DND-41 (cell line): ENCODE results near the gene GPR137.

Experiments used
- ATAC-seq: fragments of 200-7000 bp; cut with Tn5 transposase; 3 replicates; pipeline ENCODE4 v1.9.1; 2021; ENCODE audit warnings: low read depth; ENCODE audit not compliant: insufficient read depth
- DNase-seq: peaks from one replicate; pipeline ENCODE4 v3.0.0-alpha.2; 2020
- H2AFZ ChIP-seq: 2 replicates; pipeline ENCODE4 v1.6.0; 2012; ENCODE audit warnings: low read depth, low read length
- H3K27ac ChIP-seq: 2 replicates; pipeline ENCODE4 v1.5.1; 2012; ENCODE audit warnings: low read length, inconsistent platforms
- H3K27me3 ChIP-seq: fragments of 200-600 bp; sonication (generic); 2 replicates; pipeline ENCODE4 v1.6.0; 2012; ENCODE audit warnings: low read length, mild to moderate bottlenecking, inconsistent platforms; ENCODE audit not compliant: insufficient read depth, poor library complexity
- H3K36me3 ChIP-seq: 2 replicates; pipeline ENCODE4 v1.5.1; 2012; ENCODE audit warnings: low read length, inconsistent platforms; ENCODE audit not compliant: insufficient read depth
- H3K4me1 ChIP-seq: 2 replicates; pipeline ENCODE4 v1.5.1; 2012; ENCODE audit warnings: mild to moderate bottlenecking, low read length; ENCODE audit not compliant: insufficient read depth
- H3K4me2 ChIP-seq: 2 replicates; pipeline ENCODE4 v1.6.0; 2012; ENCODE audit warnings: mild to moderate bottlenecking, moderate library complexity, low read length, inconsistent platforms; ENCODE audit not compliant: insufficient read depth
- H3K4me3 ChIP-seq, 2 experiments: fragments of 200-600 bp in 1 of 2; shearing (Covaris generic) in 1 of 2; 2 replicates each; pipeline ENCODE4 v1.5.1; 2012 to 2016; ENCODE audit warnings: inconsistent platforms in 2 of 2, low read length in 2 of 2, mild to moderate bottlenecking in 2 of 2, low read depth in 1 of 2, moderate library complexity in 1 of 2
- H3K79me2 ChIP-seq: 2 replicates; pipeline ENCODE4 v1.6.0; 2012; ENCODE audit warnings: low read length, inconsistent platforms; ENCODE audit not compliant: insufficient read depth
- H3K9ac ChIP-seq: 2 replicates; pipeline ENCODE4 v1.6.0; 2012; ENCODE audit warnings: low read depth, mild to moderate bottlenecking, inconsistent platforms, low read length, moderate library complexity
- H3K9me3 ChIP-seq: 2 replicates; pipeline ENCODE4 v1.5.1; 2012; ENCODE audit warnings: low read length, moderate library complexity, mild to moderate bottlenecking, inconsistent platforms; ENCODE audit not compliant: insufficient read depth, severe bottlenecking
- H4K20me1 ChIP-seq: 2 replicates; pipeline ENCODE4 v1.6.0; 2012; ENCODE audit warnings: low read length; ENCODE audit not compliant: insufficient read depth
- EZH2 ChIP-seq: IDR thresholded peaks from 3 replicates; pipeline ENCODE4 v1.6.1; 2012; ENCODE audit warnings: borderline replicate concordance, low read depth, mild to moderate bottlenecking, moderate library complexity, low read length, inconsistent platforms; ENCODE audit not compliant: severe bottlenecking
- TF ChIP-seq, protein P1 (sequence below): IDR thresholded peaks from 2 replicates; pipeline ENCODE4 v1.5.1; 2012; ENCODE audit warnings: borderline replicate concordance, low read length, moderate library complexity, mild to moderate bottlenecking; ENCODE audit not compliant: poor library complexity, severe bottlenecking; ENCODE audit errors: extremely low read depth

The GPR137 gene

DNA sequence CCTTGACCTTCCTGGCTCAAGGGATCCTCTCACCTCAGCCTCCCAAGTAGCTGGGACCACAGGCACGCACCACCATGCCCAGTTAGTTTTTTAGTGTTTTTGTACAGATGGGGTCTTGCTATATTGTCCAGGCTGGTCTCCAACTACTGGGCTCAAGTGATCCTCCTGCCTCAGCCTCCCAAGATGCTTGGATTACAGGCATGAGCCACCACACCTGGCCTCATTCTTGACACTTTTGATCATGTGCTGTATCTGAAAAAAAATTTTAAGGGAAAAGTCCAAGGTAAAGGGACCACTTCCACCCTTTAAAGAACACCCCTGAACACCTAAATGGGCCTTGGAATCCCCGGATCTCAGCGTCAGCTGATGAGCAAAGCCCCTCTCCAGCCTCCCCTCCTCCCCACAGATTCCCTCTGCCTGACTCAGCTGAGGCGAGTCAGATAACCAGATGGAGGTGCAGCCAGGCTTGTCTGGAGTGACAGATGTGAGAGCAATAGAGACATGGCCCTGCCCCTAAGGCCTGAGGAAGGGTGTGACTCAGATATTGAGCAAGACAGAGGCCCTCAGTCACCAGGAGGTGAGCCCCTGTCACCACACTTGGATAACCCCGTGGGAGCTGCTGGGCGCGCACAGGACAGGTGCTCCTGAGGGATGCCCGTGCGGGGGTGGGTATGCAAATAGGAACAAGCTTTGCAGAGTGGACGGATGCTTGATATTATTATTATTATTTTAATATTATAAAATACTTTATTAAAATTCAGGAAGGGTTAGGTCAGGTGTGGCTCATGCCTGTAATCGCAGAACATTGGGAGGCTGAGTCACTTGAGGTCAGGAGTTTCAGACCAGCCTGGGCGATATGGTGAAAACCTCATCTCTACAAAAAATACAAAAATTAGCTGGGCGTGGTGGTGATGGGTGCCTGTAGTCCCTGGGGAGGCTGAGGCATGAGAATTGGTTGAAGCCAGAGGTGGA, 49.4 kb downstream of the GPR137 start:
- Histone ChIP-seq H3K9ac (no peak overlapping the region), H3K4me1 (peaks cover 3% of the 10 kb centered on the region; the same call in 1 of the 2 replicates)
- no peak for ATAC-seq

DNA sequence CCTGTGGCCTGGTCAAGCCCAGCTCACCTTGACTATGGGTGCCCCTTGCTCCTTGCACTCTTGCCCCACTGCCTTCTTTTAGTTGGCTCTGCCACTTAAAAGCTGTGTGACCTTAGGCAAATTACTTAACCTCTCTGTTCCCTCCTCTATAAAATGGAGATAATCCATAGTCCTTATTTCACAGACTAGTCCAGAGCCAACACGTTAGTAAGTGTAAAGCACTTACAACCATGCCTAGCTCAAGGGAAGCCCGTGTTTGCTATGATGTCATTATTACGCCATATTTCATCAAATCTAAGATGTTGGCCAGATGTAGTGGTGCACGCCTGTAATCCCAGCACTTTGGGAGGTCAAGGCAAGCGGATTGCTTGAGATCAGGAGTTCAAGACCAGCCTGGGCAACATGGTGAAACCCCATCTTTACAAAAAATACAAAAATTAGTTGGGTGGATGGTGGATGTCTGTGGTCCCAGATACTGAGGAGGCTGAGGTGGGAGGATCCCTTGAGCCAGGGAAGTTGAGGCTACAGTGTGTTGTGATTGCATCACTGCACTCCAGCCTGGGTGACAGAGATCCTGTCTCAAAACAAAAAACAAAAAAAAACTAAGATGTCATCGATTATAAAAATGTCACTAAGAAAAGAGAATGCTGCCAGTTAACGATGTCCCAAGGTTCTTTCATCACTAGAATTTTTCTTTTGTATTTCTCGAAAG, 52.0 kb downstream of the GPR137 start:
- ATAC-seq (no peak), DNase-seq (no peak)
- TF ChIP-seq, protein P1, sequence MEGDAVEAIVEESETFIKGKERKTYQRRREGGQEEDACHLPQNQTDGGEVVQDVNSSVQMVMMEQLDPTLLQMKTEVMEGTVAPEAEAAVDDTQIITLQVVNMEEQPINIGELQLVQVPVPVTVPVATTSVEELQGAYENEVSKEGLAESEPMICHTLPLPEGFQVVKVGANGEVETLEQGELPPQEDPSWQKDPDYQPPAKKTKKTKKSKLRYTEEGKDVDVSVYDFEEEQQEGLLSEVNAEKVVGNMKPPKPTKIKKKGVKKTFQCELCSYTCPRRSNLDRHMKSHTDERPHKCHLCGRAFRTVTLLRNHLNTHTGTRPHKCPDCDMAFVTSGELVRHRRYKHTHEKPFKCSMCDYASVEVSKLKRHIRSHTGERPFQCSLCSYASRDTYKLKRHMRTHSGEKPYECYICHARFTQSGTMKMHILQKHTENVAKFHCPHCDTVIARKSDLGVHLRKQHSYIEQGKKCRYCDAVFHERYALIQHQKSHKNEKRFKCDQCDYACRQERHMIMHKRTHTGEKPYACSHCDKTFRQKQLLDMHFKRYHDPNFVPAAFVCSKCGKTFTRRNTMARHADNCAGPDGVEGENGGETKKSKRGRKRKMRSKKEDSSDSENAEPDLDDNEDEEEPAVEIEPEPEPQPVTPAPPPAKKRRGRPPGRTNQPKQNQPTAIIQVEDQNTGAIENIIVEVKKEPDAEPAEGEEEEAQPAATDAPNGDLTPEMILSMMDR: no peak
- Histone ChIP-seq H3K4me2 (no peak overlapping the region), H3K9me3 (no peaks in the 10 kb centered on the region), H3K27me3 (no peaks in the 10 kb centered on the region), H3K79me2 (no peaks in the 10 kb centered on the region), H3K9ac (no peak overlapping the region), H2AFZ (no peak overlapping the region), H3K4me1 (peaks cover 11% of the 10 kb centered on the region), H3K4me3 (no peak overlapping the region), H4K20me1 (no peaks in the 10 kb centered on the region), H3K36me3 (no peaks in the 10 kb centered on the region), H3K27ac (no peak overlapping the region)

More for the DNA sequence above, 49.4 kb downstream of the GPR137 start:
- Histone ChIP-seq H3K27ac (no peak overlapping the region), H3K4me2 (no peak overlapping the region), H3K9me3 (no peaks in the 10 kb centered on the region), H3K27me3 (no peaks in the 10 kb centered on the region), H3K36me3 (no peaks in the 10 kb centered on the region), H3K79me2 (no peaks in the 10 kb centered on the region), H4K20me1 (no peaks in the 10 kb centered on the region), H2AFZ (no peak overlapping the region), H3K4me3 (no peak overlapping the region)
- DNase-seq: no peak
- TF ChIP-seq, protein P1: no peak
- TF ChIP-seq EZH2: no peak

DNA sequence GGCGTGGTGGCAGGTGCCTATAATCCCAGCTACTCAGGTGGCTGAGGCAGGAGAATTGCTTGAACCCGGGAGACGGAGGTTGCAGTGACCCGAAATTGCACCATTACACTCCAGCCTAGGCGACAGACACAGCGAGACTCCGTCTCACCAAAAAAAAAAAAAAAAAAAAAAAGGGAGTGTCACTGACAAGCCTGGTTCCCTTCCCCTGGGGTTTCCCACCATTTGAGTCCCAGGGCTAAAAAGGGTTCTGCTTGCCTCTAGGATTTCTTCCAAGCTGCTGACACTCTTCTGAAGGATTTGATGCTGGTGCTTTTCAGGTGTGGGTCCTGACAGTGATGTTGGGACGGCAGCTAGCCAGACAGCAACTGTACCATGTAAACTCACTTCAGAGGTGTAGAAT, 53.1 kb downstream of the GPR137 start:
- TF ChIP-seq, protein P1: no peak
- DNase-seq (no peak), ATAC-seq (no peak)
- Histone ChIP-seq H3K36me3 (no peaks in the 10 kb centered on the region), H4K20me1 (no peaks in the 10 kb centered on the region; the same call in 1 of the 2 replicates), H3K4me2 (no peak overlapping the region), H3K27me3 (no peaks in the 10 kb centered on the region), H3K9ac (no peak overlapping the region), H3K9me3 (no peaks in the 10 kb centered on the region), H2AFZ (no peak overlapping the region), H3K27ac (no peak overlapping the region), H3K4me3 (no peak overlapping the region), H3K4me1 (peaks cover 11% of the 10 kb centered on the region), H3K79me2 (no peaks in the 10 kb centered on the region)
